GM12892 (cell line): ENCODE measurements around the gene BRCA2.
A peak's percentile ranks its signal among the peaks of the same experiment; 100 is the strongest.

ENCODE experiments used
- DNase-seq: peaks from one replicate; pipeline ENCODE4 v3.0.0; 2011; ENCODE audit not compliant: insufficient read length
- FAIRE-seq: peaks from 2 replicates; lab custom pipeline; 2011; peaks lifted over from hg19 to GRCh38; lab: Jason Lieb, UNC
- POLR2A ChIP-seq: IDR thresholded peaks from 2 replicates; pipeline ENCODE4 v1.6.1; 2011; ENCODE audit warnings: low read depth, low read length, control low read depth
- POLR2AphosphoS5 ChIP-seq: IDR thresholded peaks from 2 replicates; pipeline ENCODE4 v1.6.1; 2011; ENCODE audit warnings: low read depth, low read length, control low read depth
- TAF1 ChIP-seq: IDR thresholded peaks from 2 replicates; pipeline ENCODE4 v1.6.1; 2011; ENCODE audit warnings: low read depth, mild to moderate bottlenecking, control low read depth, low read length, borderline replicate concordance

Gene BRCA2

DNA sequence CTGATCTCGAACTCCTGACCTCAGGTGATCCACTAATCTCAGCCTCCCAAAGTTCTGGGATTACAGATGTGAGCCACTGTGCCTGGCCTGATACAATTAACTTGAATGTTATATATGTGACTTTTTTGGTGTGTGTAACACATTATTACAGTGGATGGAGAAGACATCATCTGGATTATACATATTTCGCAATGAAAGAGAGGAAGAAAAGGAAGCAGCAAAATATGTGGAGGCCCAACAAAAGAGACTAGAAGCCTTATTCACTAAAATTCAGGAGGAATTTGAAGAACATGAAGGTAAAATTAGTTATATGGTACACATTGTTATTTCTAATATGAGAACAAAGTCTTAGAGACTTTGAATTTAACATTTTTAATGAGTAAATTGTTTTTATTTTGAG is 55.5 kb downstream of the BRCA2 start:
- FAIRE-seq (no peak), DNase-seq (no peak)
- TF ChIP-seq TAF1 (no peak), POLR2A (no peak), POLR2AphosphoS5 (no peak)

GRCh38 chr13:32376642-32377415 is 61.5 kb downstream of the BRCA2 start:
- FAIRE-seq (no peak), DNase-seq (no peak)
- TF ChIP-seq POLR2AphosphoS5, result no peak
- no peak for TF ChIP-seq POLR2A
- TF ChIP-seq TAF1, result no peak

- no peak for TF ChIP-seq TAF1
- no peak for TF ChIP-seq POLR2AphosphoS5
- no peak for TF ChIP-seq POLR2A
- DNase-seq (no peak), FAIRE-seq (no peak)
Observed at GRCh38 chr13:32378012-32378411, 62.7 kb downstream of the BRCA2 start.

DNA sequence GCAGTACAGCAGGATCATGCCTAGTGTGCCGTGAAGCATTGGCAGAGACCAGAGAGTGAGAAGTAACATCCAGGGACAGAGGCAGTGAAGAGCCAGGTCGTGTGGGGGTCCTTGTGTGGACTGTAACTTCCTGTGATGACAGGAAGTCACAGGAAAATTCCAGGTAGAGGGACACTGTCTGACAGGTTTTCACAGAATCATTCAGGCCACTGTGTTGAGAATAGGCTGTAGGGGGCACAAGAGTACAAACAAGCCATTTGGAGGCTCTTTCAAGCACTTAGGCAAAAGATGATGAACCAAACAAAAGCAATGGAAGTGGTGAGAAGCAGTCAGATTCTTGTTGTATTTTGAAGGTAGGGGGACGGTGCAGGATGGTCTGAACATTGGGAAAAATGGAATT is 66.2 kb downstream of the BRCA2 start:
- TF ChIP-seq POLR2AphosphoS5 (no peak), TAF1 (no peak), POLR2A (no peak)
- FAIRE-seq (peak; percentile 57), DNase-seq (no peak)

- no peak for TF ChIP-seq TAF1
- no peak for TF ChIP-seq POLR2AphosphoS5
- no peak for TF ChIP-seq POLR2A
- no peak for FAIRE-seq
- DNase-seq, result no peak
Observed at GRCh38 chr13:32383836-32384618, 68.7 kb downstream of the BRCA2 start.

GRCh38 chr13:32384702-32385101 is 69.4 kb downstream of the BRCA2 start:
- TF ChIP-seq TAF1, result no peak
- no peak for TF ChIP-seq POLR2A
- TF ChIP-seq POLR2AphosphoS5, result no peak
- no peak for DNase-seq
- FAIRE-seq, result no peak

DNA sequence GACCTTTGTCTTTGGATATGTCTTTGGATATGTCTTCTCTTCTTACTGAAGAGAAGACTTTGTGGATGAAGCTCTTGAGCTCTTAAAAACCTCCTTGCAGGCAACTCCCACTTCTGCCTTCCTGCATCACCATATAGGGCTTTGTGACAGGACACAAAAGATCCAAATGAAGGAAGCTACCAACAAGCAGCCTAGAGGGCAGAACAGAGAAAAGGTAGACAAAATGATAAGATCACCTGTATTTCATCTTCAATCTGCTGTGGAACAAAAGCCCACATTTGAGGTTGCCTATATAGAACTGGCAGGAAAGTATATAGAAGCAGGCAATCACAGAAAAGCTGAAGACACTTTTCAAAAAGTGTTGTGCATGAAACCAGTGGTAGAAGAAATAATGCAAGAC is 70.1 kb downstream of the BRCA2 start:
- no peak for TF ChIP-seq POLR2AphosphoS5
- TF ChIP-seq POLR2A, result no peak
- no peak for TF ChIP-seq TAF1
- DNase-seq (no peak), FAIRE-seq (no peak)

GRCh38 chr13:32390048-32390447 is 74.7 kb downstream of the BRCA2 start:
- DNase-seq (no peak), FAIRE-seq (no peak)
- TF ChIP-seq TAF1, result no peak
- TF ChIP-seq POLR2AphosphoS5, result no peak
- TF ChIP-seq POLR2A, result no peak

GRCh38 chr13:32390484-32390883 is 75.2 kb downstream of the BRCA2 start:
- DNase-seq (no peak), FAIRE-seq (peak; percentile 76)
- TF ChIP-seq POLR2A, result no peak
- TF ChIP-seq TAF1, result no peak
- TF ChIP-seq POLR2AphosphoS5, result no peak

- FAIRE-seq, result no peak
- no peak for TF ChIP-seq POLR2A
- no peak for TF ChIP-seq TAF1
- no peak for TF ChIP-seq POLR2AphosphoS5
- DNase-seq, result no peak
Observed at GRCh38 chr13:32391101-32391619, 75.9 kb downstream of the BRCA2 start.

GRCh38 chr13:32403108-32403507 is 87.8 kb downstream of the BRCA2 start:
- DNase-seq, result no peak
- no peak for TF ChIP-seq POLR2A
- TF ChIP-seq POLR2AphosphoS5, result no peak
- no peak for TF ChIP-seq TAF1
- FAIRE-seq, result no peak

- DNase-seq (no peak), FAIRE-seq (no peak)
- TF ChIP-seq POLR2AphosphoS5 (no peak), TAF1 (no peak), POLR2A (no peak)
Observed at GRCh38 chr13:32407854-32408253, 92.5 kb downstream of the BRCA2 start.
